SH-SY5Y (cell line): ENCODE data around the gene INKA2.

Source experiments
- GATA2 ChIP-seq: IDR thresholded peaks from 2 replicates; pipeline ENCODE4 v1.6.1; 2011; ENCODE audit warnings: mild to moderate bottlenecking, low read depth, low read length
- GATA3 ChIP-seq: IDR thresholded peaks from 2 replicates; pipeline ENCODE4 v1.6.1; 2011; ENCODE audit warnings: low read depth, mild to moderate bottlenecking, low read length, moderate library complexity

DNA sequence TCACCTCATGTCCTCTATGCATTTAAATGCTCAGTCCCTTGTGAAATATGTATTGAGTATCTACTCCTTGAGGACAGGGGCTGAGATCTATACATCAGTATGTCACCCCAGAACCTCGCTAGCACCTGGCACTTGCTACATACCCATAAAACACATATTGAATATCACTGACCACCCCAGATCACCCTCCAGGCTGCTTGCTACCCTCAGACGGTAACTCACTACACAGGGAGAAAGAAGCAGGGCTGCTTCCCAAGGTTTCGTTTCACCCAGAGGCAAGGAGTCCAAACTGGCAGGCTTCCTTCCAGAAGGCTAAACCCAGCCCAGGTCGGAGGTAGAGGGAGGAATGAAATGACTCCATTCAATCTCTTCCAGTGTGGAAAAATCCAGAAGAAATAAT is 8.5 kb downstream of the INKA2 start:
- TF ChIP-seq GATA2 (no peak), GATA3 (no peak)
